ENCODE data around the gene MXRA5.
"Not testable (repeated sequence)": the region's sequence is repeated elsewhere in the genome, so short reads cannot be mapped to it uniquely, and the experiment has no call there.

The MXRA5 gene

DNA sequence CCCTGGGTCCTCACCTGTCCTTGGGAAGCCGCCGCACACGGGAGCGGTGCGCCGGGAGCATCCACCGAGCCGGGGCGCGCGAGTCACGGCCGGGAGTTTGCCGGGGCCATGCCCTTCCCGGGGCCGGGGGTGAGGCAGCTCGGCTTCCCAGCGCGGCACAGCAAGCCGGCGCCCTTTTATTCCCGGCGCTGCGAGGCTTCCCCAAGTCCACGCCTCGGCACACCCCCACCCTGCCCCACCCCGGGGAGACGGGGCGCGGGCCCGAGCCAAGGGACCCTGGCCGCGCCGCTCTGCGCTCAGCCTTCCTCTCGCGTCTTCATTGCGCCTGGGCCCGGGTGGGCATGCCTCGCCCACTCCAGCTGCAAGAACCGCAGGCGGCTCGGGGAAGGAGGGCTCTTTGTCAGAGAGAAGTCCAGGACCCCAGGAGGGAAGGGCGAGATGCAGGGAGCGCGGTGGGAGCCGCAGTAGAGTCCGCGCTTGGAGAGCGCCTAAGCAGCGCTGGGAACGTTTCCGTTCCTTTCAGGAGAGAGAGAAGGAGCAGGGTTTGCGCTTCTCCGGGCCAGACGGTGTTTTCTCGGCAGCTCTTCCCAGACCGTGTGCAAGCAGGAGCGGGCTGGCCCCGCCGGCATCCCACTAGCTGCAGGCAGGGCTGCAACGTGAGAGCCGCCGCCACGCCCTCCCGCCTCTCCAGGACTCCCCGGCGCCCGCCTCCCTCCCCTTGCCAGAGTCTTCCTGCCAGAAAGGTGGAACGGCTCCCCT is at the start of gene MXRA5:
MXRA5 (minus strand) TSS at position 152 of the 759 bp plus-strand sequence. CDS start 2,819 bp downstream, outside the sequence.
- DNase-seq: no peak

GRCh38 chrX:3393581-3394111 is 47.2 kb upstream of the MXRA5 start:
- peak; percentile 86 for DNase-seq

- DNase-seq: no peak
Measured at GRCh38 chrX:3393178-3393577, 46.7 kb upstream of the MXRA5 start.

- DNase-seq: no peak
Measured at GRCh38 chrX:3388457-3388856, 42.0 kb upstream of the MXRA5 start.

DNA sequence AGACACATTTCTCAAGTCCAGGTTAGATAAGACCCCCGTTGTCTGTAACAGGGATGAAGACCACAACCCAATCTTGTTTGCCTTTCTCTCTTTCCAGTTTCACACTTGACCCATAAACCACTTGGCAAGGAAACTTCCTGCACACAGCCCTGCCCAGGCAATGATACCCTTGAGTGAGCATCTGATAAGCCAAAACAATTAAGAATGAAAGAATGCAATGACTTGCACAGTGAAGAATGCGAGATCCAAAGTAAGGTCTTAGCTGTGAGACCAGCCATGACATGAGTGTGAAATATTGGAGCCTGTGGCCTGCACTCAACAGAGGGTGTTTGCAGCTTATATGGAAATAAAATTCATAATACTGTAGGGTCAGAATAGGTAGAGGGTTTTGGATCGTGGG is 37.9 kb upstream of the MXRA5 start:
- peak; percentile 51 for DNase-seq

DNA sequence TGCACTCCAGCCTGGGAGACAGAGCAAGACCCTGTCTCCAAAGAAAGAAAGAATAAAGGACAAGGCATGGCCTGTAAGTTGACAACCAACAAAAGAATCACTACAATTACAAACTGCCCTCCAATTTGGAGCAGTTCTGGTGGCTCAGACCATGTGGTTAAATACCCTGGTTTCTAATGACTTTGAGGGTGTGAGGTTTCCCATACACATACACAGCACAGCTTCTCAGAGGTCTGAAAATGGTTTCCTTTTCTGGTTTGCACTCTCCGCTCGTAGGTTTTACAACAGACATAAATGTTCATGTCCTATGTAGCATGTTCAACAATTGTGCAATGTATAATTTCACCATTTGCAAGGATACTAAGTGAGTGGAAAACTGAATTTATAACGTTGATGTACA is 34.2 kb upstream of the MXRA5 start:
- no peak for DNase-seq

DNA sequence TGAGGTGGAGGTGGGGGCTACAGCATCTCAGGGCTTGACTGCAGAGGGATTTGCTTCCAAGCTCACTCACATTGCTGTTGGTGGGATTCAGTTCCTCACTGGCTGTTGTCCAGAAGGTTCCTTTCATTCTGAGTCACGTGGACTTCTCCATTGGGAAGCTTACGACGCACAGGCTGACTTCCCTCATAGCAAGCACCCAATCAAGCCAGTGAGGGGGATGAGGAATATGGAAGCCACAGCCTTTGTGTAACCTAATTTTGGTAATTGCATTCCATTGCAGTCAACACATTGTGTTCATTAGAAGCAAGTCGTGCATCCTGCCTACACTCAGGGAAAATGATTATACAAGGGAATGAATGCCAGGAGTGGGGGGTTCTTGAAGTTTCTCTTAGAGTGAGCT is 32.7 kb upstream of the MXRA5 start:
- no peak for DNase-seq

DNA sequence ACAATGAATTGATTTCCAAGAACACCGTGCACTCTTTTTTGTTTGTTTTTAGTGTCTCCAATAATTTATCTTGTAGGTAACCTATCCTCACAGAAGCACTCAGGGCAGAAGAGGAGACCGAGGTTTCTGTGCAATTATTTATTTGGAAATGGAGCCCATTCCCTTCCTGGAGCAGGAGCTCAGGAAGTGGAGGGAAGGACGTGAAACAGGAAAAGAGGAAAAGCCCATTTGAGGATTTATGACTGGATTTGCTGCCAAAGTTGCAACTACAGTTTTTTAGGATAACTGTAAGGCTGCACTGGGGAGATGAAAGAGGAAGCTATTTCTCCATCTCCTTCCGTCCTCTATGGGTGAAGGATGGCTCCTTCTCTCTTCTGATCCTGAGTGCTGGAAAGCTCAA is 31.7 kb upstream of the MXRA5 start:
- DNase-seq: no peak

- DNase-seq: no peak
Measured at GRCh38 chrX:3377560-3377959, 31.1 kb upstream of the MXRA5 start.

DNA sequence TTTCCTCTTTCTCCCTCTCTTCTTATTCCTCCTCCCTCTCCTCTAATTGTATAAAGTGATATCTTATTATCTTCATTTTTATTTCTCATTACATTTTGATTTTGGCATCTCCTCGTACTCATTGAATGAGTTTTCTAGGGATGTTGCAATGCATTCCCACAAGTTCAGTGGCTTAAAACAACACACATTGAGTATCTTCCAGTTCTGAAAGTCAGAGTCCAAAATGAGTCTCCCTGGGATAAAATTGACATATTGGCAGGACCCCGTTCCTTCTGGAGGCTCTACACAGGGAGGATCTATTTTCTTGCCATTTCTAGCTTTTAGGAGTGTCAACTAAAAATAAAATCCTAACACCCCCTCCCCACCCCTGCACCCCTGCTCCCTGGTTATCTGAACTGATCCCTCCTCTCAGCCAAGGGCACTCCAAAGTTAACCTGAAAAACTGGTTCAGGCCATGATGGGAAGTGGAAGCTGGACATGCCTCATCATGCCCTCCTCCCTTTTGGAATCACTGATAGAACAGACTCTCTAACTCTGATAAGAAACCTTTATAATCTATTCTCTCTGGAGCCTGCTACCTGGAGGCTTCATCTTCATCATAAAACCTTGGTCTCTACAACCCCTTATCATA is 29.5 kb upstream of the MXRA5 start:
- DNase-seq: not testable (repeated sequence)

- DNase-seq: no peak
Measured at GRCh38 chrX:3374108-3374800, 27.8 kb upstream of the MXRA5 start.

GRCh38 chrX:3371163-3371562 is 24.7 kb upstream of the MXRA5 start:
- DNase-seq: no peak

DNA sequence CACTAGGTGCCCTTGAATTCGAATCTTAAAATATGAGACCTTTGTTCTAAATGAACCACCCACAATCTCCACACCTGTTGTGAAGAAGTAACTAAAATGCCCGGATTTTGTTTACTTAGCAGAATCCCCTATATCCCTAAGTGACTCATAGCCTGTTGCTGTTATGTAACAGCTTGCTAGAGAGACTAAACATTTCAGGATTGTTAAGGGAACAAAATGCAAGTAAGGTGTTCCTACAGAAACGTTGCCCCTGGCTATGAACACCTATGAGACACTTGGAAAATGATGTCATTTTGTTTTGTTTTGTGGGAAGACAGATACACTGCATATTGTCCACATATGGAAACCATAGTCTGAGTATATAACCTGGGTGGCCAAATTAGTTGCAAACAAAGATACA is 24.2 kb upstream of the MXRA5 start:
- no peak for DNase-seq

- DNase-seq: no peak
Measured at GRCh38 chrX:3362956-3363355, 16.5 kb upstream of the MXRA5 start.

GRCh38 chrX:3360881-3361280 is 14.4 kb upstream of the MXRA5 start:
- no peak for DNase-seq

DNA sequence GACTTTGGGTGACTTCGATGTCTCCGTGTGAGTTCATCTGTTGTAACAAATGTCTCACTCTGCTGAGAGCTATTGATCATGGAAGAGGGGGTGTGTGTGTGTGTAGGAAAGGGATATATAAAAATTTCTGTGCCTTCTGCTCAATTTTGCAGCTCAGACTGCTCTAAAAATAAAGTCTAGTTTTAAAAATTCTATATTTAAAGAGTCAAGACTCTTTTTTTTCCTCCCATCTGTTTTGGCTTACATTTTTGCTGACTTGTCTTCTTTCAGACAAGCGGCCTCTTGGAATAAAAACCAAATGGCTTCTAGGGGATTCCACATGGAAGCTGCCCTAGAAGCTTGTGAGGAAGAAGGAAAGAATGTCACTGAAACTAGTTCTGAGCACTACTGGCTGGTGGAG is 6.3 kb upstream of the MXRA5 start:
- not testable (repeated sequence) for DNase-seq

DNA sequence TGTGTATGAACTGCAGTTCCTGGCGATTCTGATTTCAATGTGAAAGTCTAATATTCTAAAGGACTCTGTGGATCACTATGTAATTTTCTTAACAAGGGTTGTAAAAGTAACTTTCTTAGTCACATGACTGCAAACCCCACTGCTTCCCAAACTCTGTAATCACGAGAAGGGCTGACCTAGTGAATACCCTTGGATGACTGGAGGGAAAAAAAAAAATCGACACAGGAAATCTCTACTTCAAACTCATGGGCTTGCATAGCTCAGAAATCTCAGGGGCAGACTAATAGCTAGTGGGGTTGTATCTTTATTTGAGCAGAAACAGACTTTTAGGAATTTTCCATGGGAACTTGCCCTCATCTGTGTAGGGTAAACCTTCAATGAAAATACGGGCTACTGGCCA is 4.8 kb upstream of the MXRA5 start:
- no peak for DNase-seq

DNA sequence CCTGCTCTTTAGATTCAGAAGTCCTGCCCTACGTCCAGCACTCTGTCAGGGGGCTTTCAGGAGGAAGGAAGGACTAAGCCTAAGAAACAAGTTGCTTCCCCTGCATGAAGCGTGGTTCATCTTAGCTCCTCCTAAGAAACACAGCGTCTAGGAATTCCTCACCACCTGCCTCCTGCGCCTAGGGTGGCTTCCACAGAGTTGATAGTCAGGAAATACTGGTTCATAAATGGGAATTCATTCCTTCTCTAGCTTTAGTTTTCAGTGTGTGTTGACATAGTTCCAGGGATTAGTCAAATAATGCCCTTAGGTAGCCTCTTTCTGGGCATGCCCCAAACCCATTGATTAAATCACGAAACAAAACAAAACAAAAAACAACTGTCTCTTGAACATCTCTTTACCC is 1.7 kb upstream of the MXRA5 start:
- DNase-seq: no peak

GRCh38 chrX:3345281-3346191 is 916 bp downstream of the MXRA5 start:
- peak; percentile 3 for DNase-seq

GRCh38 chrX:3343569-3343968 is 2.9 kb downstream of the MXRA5 start:
- DNase-seq: not testable (repeated sequence)

DNA sequence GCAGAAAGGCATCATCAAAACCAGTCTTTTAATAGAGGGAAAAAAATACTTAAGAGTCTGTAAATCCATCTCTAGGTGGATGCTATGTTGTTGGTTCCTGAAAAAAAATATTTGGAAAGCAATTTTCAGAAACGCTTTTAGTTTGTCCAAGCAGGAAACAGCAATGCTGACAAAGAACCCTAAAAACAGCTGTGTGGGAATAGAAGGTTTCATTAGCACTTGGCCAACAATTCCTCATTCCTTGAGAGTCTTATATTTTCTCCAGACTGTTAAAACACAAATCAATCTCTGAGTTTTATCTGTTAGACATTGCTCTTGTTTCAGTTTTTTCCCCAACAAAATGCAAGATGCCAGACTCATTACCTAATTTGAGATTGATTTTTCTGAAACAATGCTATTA is 6.4 kb downstream of the MXRA5 start:
- no peak for DNase-seq

DNA sequence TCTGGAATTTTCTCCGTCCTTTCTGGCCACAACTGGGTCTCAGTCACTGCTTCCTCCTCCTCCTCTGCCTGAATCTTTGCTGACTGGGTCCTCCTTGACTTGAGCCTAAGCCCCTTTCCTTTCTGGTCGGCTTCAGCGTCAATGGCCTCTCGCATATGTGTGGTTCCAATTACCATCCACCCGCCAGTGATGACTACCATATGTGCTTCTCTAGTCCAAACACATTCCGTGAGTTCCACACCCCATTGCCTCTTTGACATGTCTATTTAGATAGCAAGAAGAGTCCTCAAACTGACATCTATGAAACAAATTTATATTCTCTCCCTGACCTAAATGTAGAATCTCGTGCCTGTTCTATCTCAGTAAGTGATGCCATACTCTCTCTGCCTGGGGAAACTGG is 19.8 kb downstream of the MXRA5 start:
- no peak for DNase-seq

Data from NCI-H226 (cell line).